ENCODE results near the gene ATXN7L2. TPM values are rescaled to one million over a fixed set of nuclear protein-coding genes. Genes with fewer than 3 reads are reported as not detected.

Gene ATXN7L2
- total and polyA plus RNA-seq, 2 of the 8 experiments (the other 6 are each of a cell fraction or from before 2014, with no cell fraction given), result 8.1 to 9.3 TPM

DNA sequence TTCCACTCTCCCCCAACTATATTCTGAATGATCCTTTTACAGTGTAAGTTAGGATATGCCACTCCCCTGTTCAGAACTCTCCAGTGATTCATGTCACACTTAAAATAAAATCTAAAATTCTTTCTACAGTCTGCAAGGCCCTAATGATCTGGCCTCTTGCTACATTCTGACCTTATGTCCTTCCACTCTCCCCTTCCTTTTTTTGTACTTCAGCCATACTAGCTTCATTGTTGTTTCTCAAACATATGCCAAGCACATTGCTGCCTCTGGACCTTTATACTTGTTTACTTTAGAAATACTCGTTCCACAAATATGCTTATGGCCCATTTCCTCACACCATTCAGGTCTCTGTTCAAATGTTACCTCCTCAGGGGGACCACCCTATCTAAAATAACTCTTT, 42.6 kb upstream of the ATXN7L2 start (continued):
- TF ChIP-seq RNF2 (IDR thresholded peaks at IDR 0.05; ENCODE audit: borderline replicate concordance, low read depth, low read length, missing control alignments, poor library complexity, severe bottlenecking) (no peak), CTBP2 (IDR thresholded peaks at IDR 0.05; ENCODE audit: borderline replicate concordance, insufficient read depth, insufficient read length, low read length) (no peak), ASH2L (IDR thresholded peaks at IDR 0.05; ENCODE audit: low read length) (no peak), SAP30 (IDR thresholded peaks at IDR 0.05; ENCODE audit: insufficient read depth, insufficient replicate concordance, low read length) (no peak), CHD2 (IDR thresholded peaks at IDR 0.05; ENCODE audit: low read length) (no peak), SUZ12 (IDR thresholded peaks at IDR 0.05; ENCODE audit: low read length) (no peak), GTF2F1 (IDR thresholded peaks at IDR 0.05; ENCODE audit: borderline replicate concordance, low read depth, low read length) (no peak), PHF8 (conservative IDR thresholded peaks at IDR 0.05; ENCODE audit: low read depth, low read length) (no peak), E2F6 (IDR thresholded peaks at IDR 0.05) (no peak)
